GM23338 (cell line): ENCODE results near the gene ANXA2R. TPM values are rescaled to one million over a fixed set of nuclear protein-coding genes. Genes with fewer than 3 reads are reported as not detected.
A peak's percentile ranks its signal among the peaks of the same experiment; 100 is the strongest.

Experiments
- ATAC-seq: fragments of 200-7000 bp; cut with Tn5 transposase; 3 replicates; pipeline ENCODE4 v1.9.1; 2020
- DNase-seq: peaks from one replicate; pipeline ENCODE4 v3.0.0-alpha.2; 2015; ENCODE audit warnings: low spot score
- H2AFZ ChIP-seq: fragments of 200-600 bp; sonication (generic); 2 replicates; pipeline ENCODE4 v1.8.0; 2016; ENCODE audit warnings: antibody characterized with exemption, mild to moderate bottlenecking, moderate library complexity
- H3F3A ChIP-seq: fragments of 200-600 bp; sonication (generic); replicated peaks from 2 replicates; pipeline ENCODE4 v1.8.0; 2017; ENCODE audit warnings: antibody characterized with exemption, mixed run types, low read depth
- H3K27ac ChIP-seq: fragments of 200-600 bp; sonication (generic); 2 replicates; pipeline ENCODE4 v1.6.1; 2016; ENCODE audit warnings: low read depth
- H3K27me3 ChIP-seq: fragments of 200-600 bp; sonication (generic); 2 replicates; pipeline ENCODE4 v1.8.0; 2016; ENCODE audit warnings: mild to moderate bottlenecking, mixed run types, moderate library complexity; ENCODE audit not compliant: insufficient read depth
- H3K36me3 ChIP-seq: fragments of 200-600 bp; sonication (generic); 2 replicates; pipeline ENCODE4 v1.8.0; 2016; ENCODE audit warnings: mild to moderate bottlenecking; ENCODE audit not compliant: insufficient read depth
- H3K4me1 ChIP-seq: fragments of 200-600 bp; sonication (generic); 2 replicates; pipeline ENCODE4 v1.8.0; 2016; ENCODE audit warnings: mild to moderate bottlenecking, moderate library complexity; ENCODE audit not compliant: insufficient read depth
- H3K4me2 ChIP-seq: fragments of 200-600 bp; sonication (generic); 2 replicates; pipeline ENCODE4 v1.7.1; 2017; ENCODE audit warnings: mixed run types
- H3K4me3 ChIP-seq: fragments of 200-600 bp; sonication (generic); 2 replicates; pipeline ENCODE4 v1.6.1; 2016; ENCODE audit warnings: mixed run types
- H3K79me2 ChIP-seq: fragments of 200-600 bp; sonication (generic); replicated peaks from 2 replicates; pipeline ENCODE4 v1.8.0; 2017; ENCODE audit warnings: mild to moderate bottlenecking; ENCODE audit not compliant: insufficient read depth
- H3K9me2 ChIP-seq: fragments of 200-600 bp; sonication (generic); 2 replicates; pipeline ENCODE4 v1.8.0; 2017; ENCODE audit not compliant: insufficient read depth
- H4K20me1 ChIP-seq: fragments of 200-600 bp; sonication (generic); replicated peaks from 2 replicates; pipeline ENCODE4 v1.8.0; 2017; ENCODE audit warnings: mild to moderate bottlenecking; ENCODE audit not compliant: insufficient read depth
- H3K27ac Mint-ChIP-seq: 2 replicates; pipeline ENCODE4 v1.8.0; 2020; ENCODE audit warnings: inconsistent platforms, mild to moderate bottlenecking, moderate library complexity, mixed read lengths
- H3K27me3 Mint-ChIP-seq: 3 replicates; pipeline ENCODE4 v1.8.0; 2022; ENCODE audit warnings: low read depth, mild to moderate bottlenecking, moderate library complexity, mixed read lengths, inconsistent platforms; ENCODE audit not compliant: insufficient read depth, poor library complexity
- H3K36me3 Mint-ChIP-seq: 3 replicates; pipeline ENCODE4 v1.8.0; 2021; ENCODE audit warnings: low read depth, mild to moderate bottlenecking, inconsistent platforms, moderate library complexity, mixed read lengths
- H3K4me1 Mint-ChIP-seq: 3 replicates; pipeline ENCODE4 v1.8.0; 2020; ENCODE audit warnings: mild to moderate bottlenecking, inconsistent platforms, mixed read lengths
- H3K4me3 Mint-ChIP-seq: 3 replicates; pipeline ENCODE4 v1.8.0; 2021; ENCODE audit warnings: moderate library complexity, mild to moderate bottlenecking, inconsistent platforms, mixed read lengths
- H3K9me3 Mint-ChIP-seq: 3 replicates; pipeline ENCODE4 v1.8.0; 2020; ENCODE audit warnings: moderate library complexity, mild to moderate bottlenecking, inconsistent platforms, mixed read lengths
- CREB1 ChIP-seq: fragments of 250-450 bp; sonication (Bioruptor Pico); IDR thresholded peaks from 2 replicates; pipeline ENCODE4 v1.5.0; 2020; ENCODE audit warnings: low read depth, mild to moderate bottlenecking, moderate library complexity
- CTCF ChIP-seq, 2 experiments: fragments of 200-600 bp in 1 of 2; sonication (generic) in 1 of 2; conservative IDR thresholded peaks; 2 replicates each; pipeline versions ENCODE4 v1.5.1 to v1.6.1; 2016 to 2017; ENCODE audit warnings: antibody characterized with exemption in 2 of 2, low read depth in 2 of 2, mild to moderate bottlenecking in 2 of 2, moderate library complexity in 1 of 2
- ETS1 ChIP-seq: IDR thresholded peaks from 2 replicates; pipeline ENCODE4 v1.6.1; 2016; ENCODE audit warnings: antibody characterized with exemption
- EZH2 ChIP-seq: fragments of 200-600 bp; sonication (generic); IDR thresholded peaks from one replicate; pipeline ENCODE4 v1.8.0; 2017; ENCODE audit warnings: antibody characterized with exemption, mild to moderate bottlenecking, low read depth; ENCODE audit not compliant: unreplicated experiment
- EZH2phosphoT487 ChIP-seq: fragments of 200-600 bp; sonication (generic); IDR thresholded peaks from one replicate; pipeline ENCODE4 v1.8.1; 2018; ENCODE audit warnings: antibody characterized with exemption; ENCODE audit not compliant: unreplicated experiment
- JUNB ChIP-seq: IDR thresholded peaks from one replicate; pipeline ENCODE4 v1.6.1; 2016; ENCODE audit warnings: antibody characterized with exemption; ENCODE audit not compliant: unreplicated experiment
- NANOG ChIP-seq: IDR thresholded peaks from 2 replicates; pipeline ENCODE4 v1.6.1; 2016; ENCODE audit warnings: antibody characterized with exemption, borderline replicate concordance
- POLR2AphosphoS5 ChIP-seq: IDR thresholded peaks from 2 replicates; pipeline ENCODE4 v1.6.1; 2016; ENCODE audit warnings: antibody characterized with exemption, low read depth
- REST ChIP-seq: IDR thresholded peaks from one replicate; pipeline ENCODE4 v1.6.1; 2018; ENCODE audit warnings: antibody characterized with exemption; ENCODE audit not compliant: unreplicated experiment
- STAT1 ChIP-seq: IDR thresholded peaks from one replicate; pipeline ENCODE4 v1.6.1; 2016; ENCODE audit warnings: antibody characterized with exemption; ENCODE audit not compliant: unreplicated experiment
- ZNF114 ChIP-seq: fragments of 250-450 bp; sonication (Bioruptor Pico); IDR thresholded peaks from 2 replicates; pipeline ENCODE4 v1.5.0; 2020; ENCODE audit warnings: mild to moderate bottlenecking, moderate library complexity
- ZNF331 ChIP-seq: fragments of 250-450 bp; sonication (Bioruptor Pico); IDR thresholded peaks from 2 replicates; pipeline ENCODE4 v1.5.0; 2020; ENCODE audit warnings: low read depth, mild to moderate bottlenecking, moderate library complexity
- ZNF462 ChIP-seq: fragments of 250-450 bp; sonication (Bioruptor Pico); IDR thresholded peaks from 2 replicates; pipeline ENCODE4 v1.5.0; 2020; ENCODE audit warnings: mild to moderate bottlenecking, moderate library complexity
- polyA plus RNA-seq: library from polyadenylated mRNA; unstranded; fragments of >200 nt; fragmentation: Nextera tagmentation; extraction: Ambion mirVana; gene quantifications from 2 replicates; pipeline ENCODE4 v1.2.1, GENCODE V29; 2016
- total RNA-seq: library from RNA; depleted of rRNA; stranded (reverse); fragments of >200 nt; shearing (Covaris generic); gene quantifications from 2 replicates; pipeline ENCODE4 v1.2.3, GENCODE V29; 2014

Gene ANXA2R
- total and polyA plus RNA-seq, 2 experiments from 2014 or later: 0.21 TPM; not detected in 1

- TF ChIP-seq ZNF462 (CRISPR knock-in tag) (no peak), ETS1 (no peak), ZNF114 (CRISPR knock-in tag) (no peak), EZH2 (no peak), POLR2AphosphoS5 (no peak), EZH2phosphoT487 (no peak), REST (no peak), CREB1 (CRISPR knock-in tag) (no peak), JUNB (no peak), STAT1 (no peak), CTCF (conservative IDR thresholded peaks at IDR 0.05; ENCODE audit: low read depth in 2 of 2) (no peak), ZNF331 (CRISPR knock-in tag) (no peak), NANOG (no peak)
- Histone ChIP-seq H3F3A (peaks cover 25% of the 10 kb centered on the region; the same call in 1 of the 2 replicates), H3K9me2 (no peaks in the 10 kb centered on the region), H3K4me2 (no peak overlapping the region), H4K20me1 (peaks cover 13% of the 10 kb centered on the region), H2AFZ (no peak overlapping the region), H3K79me2 (no peaks in the 10 kb centered on the region), H3K4me1 (peaks cover 30% of the 10 kb centered on the region), H3K36me3 (no peaks in the 10 kb centered on the region), H3K27ac (no peak overlapping the region), H3K4me3 (peak overlapping the region; percentile 25; the same call in 1 of the 2 replicates), H3K27me3 (peaks cover 100% of the 10 kb centered on the region)
- Mint-ChIP-seq H3K36me3 (no peaks in the 10 kb centered on the region), H3K9me3 (peaks cover 22% of the 10 kb centered on the region), H3K4me1 (peaks cover 15% of the 10 kb centered on the region), H3K27me3 (peaks cover 95% of the 10 kb centered on the region), H3K4me3 (no peak overlapping the region), H3K27ac (no peak overlapping the region)
- ATAC-seq: no peak
- DNase-seq: no peak
Measured at GRCh38 chr5:42995360-42995751, 44.8 kb downstream of the ANXA2R start.
